HG02642 (cell line): ENCODE measurements around the gene RAB6A.
"Not testable (repeated sequence)": the region's sequence is repeated elsewhere in the genome, so short reads cannot be mapped to it uniquely, and the experiment has no call there.

Experiments used
- ATAC-seq: cut with Tn5 transposase; IDR thresholded peaks from one replicate; pipeline ENCODE4 v1.9.1; 2021; ENCODE audit warnings: mild to moderate bottlenecking; ENCODE audit not compliant: unreplicated experiment, poor library complexity

The RAB6A gene

GRCh38 chr11:73729594-73730206, 31.2 kb downstream of the RAB6A start:
- no peak for ATAC-seq

- ATAC-seq = no peak
These were observed 32.9 kb downstream of the RAB6A start for GRCh38 chr11:73728000-73728399.

GRCh38 chr11:73726825-73727224, 34.0 kb downstream of the RAB6A start:
- ATAC-seq = no peak

GRCh38 chr11:73717136-73717535, 43.7 kb downstream of the RAB6A start:
- no peak for ATAC-seq

GRCh38 chr11:73716153-73717056, 44.5 kb downstream of the RAB6A start:
- no peak for ATAC-seq

- no peak for ATAC-seq
These were observed 45.3 kb downstream of the RAB6A start for GRCh38 chr11:73715541-73715940.

GRCh38 chr11:73710964-73711363, 49.9 kb downstream of the RAB6A start:
- no peak for ATAC-seq

- ATAC-seq = no peak
These were observed 55.8 kb downstream of the RAB6A start for GRCh38 chr11:73705053-73705452.

- ATAC-seq = no peak
These were observed 66.9 kb downstream of the RAB6A start for GRCh38 chr11:73693899-73694525.

- no peak for ATAC-seq
These were observed 80.2 kb downstream of the RAB6A start for GRCh38 chr11:73680687-73681086.

GRCh38 chr11:73676552-73676951, 84.3 kb downstream of the RAB6A start:
- not testable (repeated sequence) for ATAC-seq

GRCh38 chr11:73671701-73672100, 89.2 kb downstream of the RAB6A start:
- no peak for ATAC-seq

- no peak for ATAC-seq
These were observed 90.1 kb downstream of the RAB6A start for GRCh38 chr11:73670808-73671207.

- ATAC-seq = no peak
These were observed 93.0 kb downstream of the RAB6A start for GRCh38 chr11:73667891-73668290.

GRCh38 chr11:73664877-73665276, 96.0 kb downstream of the RAB6A start:
- no peak for ATAC-seq

GRCh38 chr11:73663604-73664495, 97.0 kb downstream of the RAB6A start:
- ATAC-seq = no peak

- no peak for ATAC-seq
These were observed 98.3 kb downstream of the RAB6A start for GRCh38 chr11:73662445-73663157.

GRCh38 chr11:73661035-73661628, 99.7 kb downstream of the RAB6A start:
- ATAC-seq = peak; percentile 83

GRCh38 chr11:73660497-73661034, 100.3 kb downstream of the RAB6A start:
- ATAC-seq = peak; percentile 16
